Esophagus (tissue), 2 donors: Measurements from ENCODE around the gene ATP2C1. TPM values are rescaled to one million over a fixed set of nuclear protein-coding genes. Genes with fewer than 3 reads are reported as not detected.
"Not testable (repeated sequence)": the region's sequence is repeated elsewhere in the genome, so short reads cannot be mapped to it uniquely, and the experiment has no call there.

ENCODE experiments used
- H3K27ac ChIP-seq, 2 donors: one replicate each; pipeline ENCODE4 v1.5.1; 2013; ENCODE audit warnings: low read depth in 2 of 2, mild to moderate bottlenecking in 2 of 2, inconsistent platforms in 1 of 2, low read length in 1 of 2, moderate library complexity in 1 of 2
- H3K27me3 ChIP-seq, 2 donors: one replicate each; pipeline ENCODE4 v1.6.1; 2013; ENCODE audit warnings: low read length in 2 of 2, control low read depth in 1 of 2, mild to moderate bottlenecking in 1 of 2; ENCODE audit not compliant: insufficient read depth in 2 of 2, control insufficient read depth in 1 of 2
- H3K36me3 ChIP-seq, 2 donors: one replicate each; pipeline ENCODE4 v1.6.1; 2013; ENCODE audit warnings: low read length in 1 of 2; ENCODE audit not compliant: control insufficient read depth in 2 of 2, insufficient read depth in 2 of 2
- H3K4me1 ChIP-seq, 2 donors: one replicate each; pipeline ENCODE4 v1.6.1; 2013; ENCODE audit warnings: low read length in 1 of 2; ENCODE audit not compliant: control insufficient read depth in 2 of 2, insufficient read depth in 2 of 2
- H3K4me3 ChIP-seq, 2 donors: one replicate each; pipeline ENCODE4 v1.5.1; 2013; ENCODE audit warnings: low read length in 2 of 2, mild to moderate bottlenecking in 2 of 2, low read depth in 1 of 2, moderate library complexity in 1 of 2
- H3K9me3 ChIP-seq, 2 donors: one replicate each; pipeline ENCODE4 v1.6.1; 2013; ENCODE audit warnings: mild to moderate bottlenecking in 2 of 2, low read depth in 1 of 2, low read length in 1 of 2, moderate library complexity in 1 of 2; ENCODE audit not compliant: control insufficient read depth in 2 of 2, insufficient read depth in 1 of 2
- WGBS, 2 donors: extraction: QIAGEN DNeasy Blood & Tissue Kit; methylation state at CpG; one replicate each; pipeline ENCODE4 v1.1.7; 2013; 5-methylcytosine and 5-hydroxymethylcytosine counted together
- polyA plus RNA-seq, 2 donors: library from polyadenylated mRNA; stranded (reverse); fragments of 200-250 nt; gene quantifications; one replicate each; pipeline ENCODE4 v1.2.3, GENCODE V29; 2013
- donor health status: healthy with polysubstance abuse.
- donor health status: Bipolar disorder and iron deficiency.

The ATP2C1 gene
- polyA plus RNA-seq, 2 donors: 19.9 to 23.0 TPM

- H3K27me3 ChIP-seq: no peaks in the 10 kb centered on the region
- H3K4me3 ChIP-seq: no peak overlapping the region
- H3K36me3 ChIP-seq: no peaks in the 10 kb centered on the region
- H3K4me1 ChIP-seq: no peaks in the 10 kb centered on the region
- no peak overlapping the region for H3K27ac ChIP-seq
- no peaks in the 10 kb centered on the region for H3K9me3 ChIP-seq
- 66 to 72% methylated on average over 2 of the region's 2 CpGs for WGBS, 2 donors
These were observed 144.4 kb downstream of the ATP2C1 start for GRCh38 chr3:131038326-131038725.

GRCh38 chr3:131042271-131042985 lies 148.5 kb downstream of the ATP2C1 start:
- not testable (repeated sequence) for H3K9me3 ChIP-seq, H3K4me1 ChIP-seq, H3K27ac ChIP-seq, H3K27me3 ChIP-seq, H3K4me3 ChIP-seq, H3K36me3 ChIP-seq
- 77 to 81% methylated on average over 10 of the region's 10 CpGs for WGBS, 2 donors

- H3K27ac ChIP-seq: no peak overlapping the region
- H3K36me3 ChIP-seq: no peaks in the 10 kb centered on the region
- H3K9me3 ChIP-seq: no peaks in the 10 kb centered on the region
- no peaks in the 10 kb centered on the region for H3K4me1 ChIP-seq
- no peaks in the 10 kb centered on the region for H3K27me3 ChIP-seq
- no peak overlapping the region for H3K4me3 ChIP-seq
- 98 to 99% methylated on average over 2 of the region's 2 CpGs for WGBS, 2 donors
These were observed 153.7 kb downstream of the ATP2C1 start for GRCh38 chr3:131047582-131047981.

- no peaks in the 10 kb centered on the region for H3K9me3 ChIP-seq
- no peak overlapping the region for H3K4me3 ChIP-seq
- H3K27me3 ChIP-seq: no peaks in the 10 kb centered on the region
- WGBS, 2 donors: 87 to 93% methylated on average over 7 of the region's 7 CpGs
- no peaks in the 10 kb centered on the region for H3K4me1 ChIP-seq
- no peak overlapping the region for H3K27ac ChIP-seq
- no peaks in the 10 kb centered on the region for H3K36me3 ChIP-seq
These were observed 154.1 kb downstream of the ATP2C1 start for GRCh38 chr3:131048030-131048429.

GRCh38 chr3:131050001-131050400 lies 156.1 kb downstream of the ATP2C1 start:
- no peaks in the 10 kb centered on the region for H3K4me1 ChIP-seq
- no peak overlapping the region for H3K4me3 ChIP-seq
- H3K27ac ChIP-seq: no peak overlapping the region
- H3K36me3 ChIP-seq: no peaks in the 10 kb centered on the region
- no peaks in the 10 kb centered on the region for H3K27me3 ChIP-seq
- H3K9me3 ChIP-seq: no peaks in the 10 kb centered on the region
- WGBS, 2 donors: 69 to 76% methylated on average over 3 of the region's 3 CpGs

- Histone ChIP-seq H3K4me3 (no peak overlapping the region), H3K4me1 (no peaks in the 10 kb centered on the region), H3K9me3 (no peaks in the 10 kb centered on the region), H3K27ac (no peak overlapping the region), H3K27me3 (no peaks in the 10 kb centered on the region), H3K36me3 (no peaks in the 10 kb centered on the region)
- 71 to 84% methylated on average over 3 of the region's 3 CpGs for WGBS, 2 donors
These were observed 159.4 kb downstream of the ATP2C1 start for GRCh38 chr3:131053043-131053859.

Other genes starting within 250 kb of the ATP2C1 start
- gene PIK3R4, start 147.3 kb upstream of the ATP2C1 start, polyA plus RNA-seq: 10 to 100 TPM; 17.9 to 20.7 TPM
- gene ASTE1, start 132.7 kb downstream of the ATP2C1 start, polyA plus RNA-seq: 1 to 10 TPM; 1.6 to 2.9 TPM
- 1 to 10 TPM; 1.2 to 1.5 TPM for gene NEK11, start 132.8 kb downstream of the ATP2C1 start, polyA plus RNA-seq